T-helper 1 cell treated with Interleukin-12 subunit alpha and Interleukin-12 subunit beta and Interleukin-4 antibody, amounts not matched to agents 30 ng/mL and 1 ng/mL, for 36 hours (primary cell): ENCODE results near the gene ANP32A. TPM values are rescaled to one million over a fixed set of nuclear protein-coding genes. Genes with fewer than 3 reads are reported as not detected.

Experiments used
- intact Hi-C: fragments of 100-400 bp; cut with micrococcal nuclease; formaldehyde crosslinking; loops from one replicate; pipeline ENCODE4 v1.15.1; 2024
- total RNA-seq: library from RNA; stranded (reverse); gene quantifications from 2 replicates; pipeline ENCODE4 v1.2.3, GENCODE V29; 2022

The ANP32A gene
- total RNA-seq, 1 donor from 2014 or later: 302 TPM

GRCh38 chr15:68821190-68821840 is 620 bp upstream of the ANP32A start:
- intact Hi-C loops: loop anchor here (1.0 to 5.0 kb wide), 6 partner anchors 8 to 1277 kb away; partner anchors contain the start of genes GLCE and KIF23

GRCh38 chr15:68819495-68820294 is 1.0 kb downstream of the ANP32A start:
- intact Hi-C loops: loop anchor here (2.0 to 5.0 kb wide), 5 partner anchors 58 to 1279 kb away; partner anchors contain the start of genes FEM1B, GLCE and RPLP1

- intact Hi-C loops: loop anchor here (5.0 kb wide), 3 partner anchors 58 to 633 kb away; partner anchors contain the start of genes FEM1B and RPLP1
These were observed 1.8 kb downstream of the ANP32A start for GRCh38 chr15:68818769-68819494.

- intact Hi-C loops: loop anchor here (5.0 kb wide), 3 partner anchors 59 to 634 kb away; partner anchors contain the start of genes FEM1B and RPLP1
These were observed 2.5 kb downstream of the ANP32A start for GRCh38 chr15:68818066-68818768.

- intact Hi-C loops: loop anchor here (1.0 to 5.0 kb wide), 7 partner anchors 9 to 635 kb away; partner anchors contain the start of genes FEM1B and RPLP1
These were observed 3.2 kb downstream of the ANP32A start for GRCh38 chr15:68817304-68818065.

- intact Hi-C loops: loop anchor here (1.0 to 5.0 kb wide), 7 partner anchors 9 to 635 kb away; partner anchors contain the start of genes FEM1B and RPLP1
These were observed 3.8 kb downstream of the ANP32A start for GRCh38 chr15:68816795-68817303.

- intact Hi-C loops: loop anchor here (2.0 to 5.0 kb wide), 4 partner anchors 61 to 636 kb away; partner anchors contain the start of genes FEM1B and RPLP1
These were observed 4.5 kb downstream of the ANP32A start for GRCh38 chr15:68816158-68816557.

- intact Hi-C loops: loop anchor here (5.0 kb wide), 3 partner anchors 62 to 637 kb away; partner anchors contain the start of genes FEM1B and RPLP1
These were observed 5.1 kb downstream of the ANP32A start for GRCh38 chr15:68815598-68815997.

GRCh38 chr15:68814596-68814995 is 6.1 kb downstream of the ANP32A start:
- intact Hi-C loops: no loop called here

GRCh38 chr15:68812597-68813431 is 7.9 kb downstream of the ANP32A start:
- intact Hi-C loops: no loop called here

GRCh38 chr15:68812069-68812468 is 8.6 kb downstream of the ANP32A start:
- intact Hi-C loops: no loop called here

GRCh38 chr15:68809517-68809916 is 11.2 kb downstream of the ANP32A start:
- intact Hi-C loops: no loop called here

- intact Hi-C loops: loop anchor here (1.0 kb wide), 1 partner anchor 9 kb away; no protein-coding TSS in a partner anchor
These were observed 11.9 kb downstream of the ANP32A start for GRCh38 chr15:68808770-68809169.

GRCh38 chr15:68808091-68808490 is 12.6 kb downstream of the ANP32A start:
- intact Hi-C loops: loop anchor here (1.0 kb wide), 1 partner anchor 9 kb away; no protein-coding TSS in a partner anchor

GRCh38 chr15:68807249-68807648 is 13.4 kb downstream of the ANP32A start:
- intact Hi-C loops: no loop called here

- intact Hi-C loops: no loop called here
These were observed 14.3 kb downstream of the ANP32A start for GRCh38 chr15:68806220-68807060.

- intact Hi-C loops: no loop called here
These were observed 18.3 kb downstream of the ANP32A start for GRCh38 chr15:68802373-68802772.
